ENCODE data around the gene SARS1. TPM values are rescaled to one million over a fixed set of nuclear protein-coding genes. Genes with fewer than 3 reads are reported as not detected.

Gene SARS1
- total and polyA plus RNA-seq, 2 of the 8 experiments (the other 6 are each of a cell fraction or from before 2014, with no cell fraction given) = 83.1 to 146 TPM

DNA sequence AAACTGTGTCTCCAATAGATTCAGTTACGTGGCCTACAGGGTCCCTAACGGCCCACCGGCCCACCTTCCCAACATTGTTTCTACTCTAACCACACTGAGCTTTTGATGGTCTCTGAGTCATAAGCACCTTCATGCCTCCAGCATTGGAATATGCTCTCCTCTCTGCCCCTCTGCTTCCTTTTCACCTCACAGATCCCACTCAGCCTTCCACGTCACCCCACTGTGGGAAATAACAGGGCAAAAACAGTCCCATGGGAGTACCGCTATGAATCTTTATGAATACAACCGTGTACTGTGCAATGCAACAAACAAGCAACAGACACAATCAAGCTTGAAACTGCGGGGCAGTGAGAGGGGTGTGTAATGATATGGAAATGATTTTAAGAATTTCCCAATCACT is 5.3 kb upstream of the SARS1 start:
- FAIRE-seq = no peak
- Histone ChIP-seq H3K9me3 (ENCODE audit: insufficient read depth in 2 of 2, low read depth in 1 of 2, low read length in 1 of 2) (no peaks in the 10 kb centered on the region), H3K23ac (ENCODE audit: insufficient read length) (no peak overlapping the region), H2AFZ (ENCODE audit: low read length) (no peak overlapping the region), H2BK120ac (replicated peaks; ENCODE audit: low read depth, low read length) (no peak overlapping the region), H2AK5ac (ENCODE audit: low read depth, low read length) (0 out of 2 replicates have a peak overlapping the region, but pooled peaks have one; percentile 24), H3K14ac (ENCODE audit: insufficient read length) (no peak overlapping the region), H2BK5ac (ENCODE audit: low read depth, low read length) (no peak overlapping the region), H3K56ac (replicated peaks; ENCODE audit: insufficient read length, low read depth, low read length) (no peak overlapping the region), H4K91ac (replicated peaks; ENCODE audit: insufficient read length, low read length) (no peak overlapping the region), H3K36me3 (ENCODE audit: control insufficient read depth in 2 of 4, insufficient read depth in 4 of 4, low read length in 3 of 4) (no peaks in the 10 kb centered on the region), H3K4ac (replicated peaks; ENCODE audit: insufficient read length, low read depth, low read length) (no peak overlapping the region), H3K23me2 (ENCODE audit: low read depth, low read length) (peaks cover under 1% of the 10 kb centered on the region; the same call in 1 of the 2 replicates), H3K79me1 (ENCODE audit: low read depth, low read length) (no peaks in the 10 kb centered on the region), H3K4me3 (ENCODE audit: extremely low read depth in 1 of 4, insufficient read depth in 2 of 4, low read depth in 3 of 4, low read length in 4 of 4) (no peak overlapping the region), H3K9ac (replicated peaks in 1 of 4; ENCODE audit: extremely low read depth in 1 of 4, low read depth in 3 of 4, low read length in 3 of 4) (no peak overlapping the region), H3K79me2 (ENCODE audit: control insufficient read depth in 1 of 2, insufficient read depth in 2 of 2, low read length in 2 of 2) (no peaks in the 10 kb centered on the region), H2BK15ac (ENCODE audit: low read length) (no peak overlapping the region; the same call in 1 of the 2 replicates), H3K27ac (ENCODE audit: low read depth, low read length) (no peak overlapping the region), H4K5ac (ENCODE audit: insufficient read length, low read depth, low read length) (no peak overlapping the region), H2BK12ac (ENCODE audit: low read depth, low read length) (no peak overlapping the region), H3K4me1 (replicated peaks in 1 of 4; ENCODE audit: control insufficient read depth in 3 of 4, insufficient read depth in 4 of 4, low read length in 3 of 4) (peaks cover 0 to 2% (median under 1%) of the 10 kb centered on the region in 4 experiments; a peak in 2 of 7 replicates), H2BK20ac (ENCODE audit: low read length) (no peak overlapping the region), H3K4me2 (ENCODE audit: insufficient read depth in 1 of 2, low read depth in 2 of 2, low read length in 2 of 2) (no peak overlapping the region), H4K20me1 (replicated peaks in 1 of 2; ENCODE audit: control insufficient read depth in 1 of 2, insufficient read depth in 2 of 2, low read length in 2 of 2) (no peaks in the 10 kb centered on the region), H3K18ac (ENCODE audit: extremely low read depth, low read length) (no peak overlapping the region), H4K8ac (ENCODE audit: extremely low read depth, insufficient read depth, low read length) (no peak overlapping the region), H3K27me3 (replicated peaks in 1 of 4; ENCODE audit: control insufficient read depth in 3 of 4, extremely low read depth in 1 of 4, insufficient read depth in 3 of 4, low read length in 3 of 4) (no peaks in the 10 kb centered on the region; a peak in 1 of 7 replicates)
- ChIA-PET POLR2A (ENCODE audit: partially characterized antibody) (interaction anchor here (1.3 to 1.4 kb wide), 2 partner anchors 9 to 16 kb away, joined by 3 to 4 read pairs; no protein-coding TSS in a partner anchor), CTCF (ENCODE audit: partially characterized antibody) (interaction anchor here (0.6 to 32.0 kb wide), 9 partner anchors 7 to 190 kb away, joined by 3 to 651 read pairs (median 7); partner anchors contain the start of gene CELSR2)
- 85% methylated on average over 7 of the region's 7 CpGs; no CpG with 5 or more reads in 1 of the 2 experiments for WGBS, 2 experiments (ENCODE audit: extremely low coverage in 1 of 2, insufficient coverage in 1 of 2, insufficient read length in 1 of 2, insufficient replicate concordance in 2 of 2, low coverage in 1 of 2, low lambda C conversion rate in 2 of 2, missing lambda C conversion rate in 1 of 2)
- TF ChIP-seq, protein P1, sequence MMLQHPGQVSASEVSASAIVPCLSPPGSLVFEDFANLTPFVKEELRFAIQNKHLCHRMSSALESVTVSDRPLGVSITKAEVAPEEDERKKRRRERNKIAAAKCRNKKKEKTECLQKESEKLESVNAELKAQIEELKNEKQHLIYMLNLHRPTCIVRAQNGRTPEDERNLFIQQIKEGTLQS (IDR thresholded peaks at IDR 0.05; ENCODE audit: insufficient read depth, low read depth, low read length) = no peak
- TF ChIP-seq EZH2 (IDR thresholded peaks at IDR 0.05; ENCODE audit: low read depth, low read length, severe bottlenecking) = no peak
- TF ChIP-seq RFX5 (IDR thresholded peaks at IDR 0.05; ENCODE audit: borderline replicate concordance, low read depth, low read length) = no peak
- no peak for TF ChIP-seq NRF1 (IDR thresholded peaks at IDR 0.05; ENCODE audit: low read depth, low read length)
- no peak for TF ChIP-seq MAX (IDR thresholded peaks at IDR 0.05)
- no peak for TF ChIP-seq SUZ12 (IDR thresholded peaks at IDR 0.05; ENCODE audit: low read length)
- TF ChIP-seq SAP30 (IDR thresholded peaks at IDR 0.05; ENCODE audit: insufficient read depth, insufficient replicate concordance, low read length) = no peak
- DNase-seq (ENCODE audit: low read depth in 1 of 2, low spot score in 2 of 2) = no peak
